NB4 (cell line): ENCODE results near the gene IFT25.

Experiments used
- DNase-seq: peaks from one replicate; pipeline ENCODE4 v3.0.0; 2010; ENCODE audit warnings: low read depth
- H3K4me3 ChIP-seq: one replicate; pipeline ENCODE4 v1.5.1; 2011; ENCODE audit warnings: mild to moderate bottlenecking, low read depth, low read length, moderate library complexity
- CTCF ChIP-seq: IDR thresholded peaks from one replicate; pipeline ENCODE4 v1.5.1; 2012; ENCODE audit warnings: low read depth, low read length
- MAX ChIP-seq: IDR thresholded peaks from 2 replicates; pipeline ENCODE4 v1.6.1; 2011; ENCODE audit warnings: low read depth, low read length
- MYC ChIP-seq: IDR thresholded peaks from 2 replicates; pipeline ENCODE4 v1.6.1; 2011; ENCODE audit warnings: low read depth, low read length
- POLR2A ChIP-seq: IDR thresholded peaks from 2 replicates; pipeline ENCODE4 v1.6.1; 2011; ENCODE audit warnings: mild to moderate bottlenecking; ENCODE audit not compliant: insufficient read length; ENCODE audit errors: extremely low read depth

The IFT25 gene

GRCh38 chr1:53919675-53920066, 25.8 kb downstream of the IFT25 start:
- DNase-seq: peak; percentile 45
- no peak for TF ChIP-seq MYC
- no peak for TF ChIP-seq CTCF
- no peak for TF ChIP-seq MAX
- no peak for TF ChIP-seq POLR2A
- H3K4me3 ChIP-seq: no peak overlapping the region

GRCh38 chr1:53918343-53918742, 27.2 kb downstream of the IFT25 start:
- no peak for DNase-seq
- no peak overlapping the region for H3K4me3 ChIP-seq
- no peak for TF ChIP-seq MAX
- TF ChIP-seq POLR2A: no peak
- TF ChIP-seq CTCF: no peak
- no peak for TF ChIP-seq MYC

GRCh38 chr1:53913352-53914033, 32.0 kb downstream of the IFT25 start:
- no peak overlapping the region for H3K4me3 ChIP-seq
- TF ChIP-seq MAX (no peak), MYC (no peak), CTCF (no peak), POLR2A (no peak)
- DNase-seq: no peak

GRCh38 chr1:53911442-53911841, 34.1 kb downstream of the IFT25 start:
- no peak overlapping the region for H3K4me3 ChIP-seq
- TF ChIP-seq MYC (no peak), POLR2A (no peak)
- DNase-seq: no peak

- DNase-seq: no peak
- TF ChIP-seq MAX: no peak
- no peak for TF ChIP-seq MYC
- no peak for TF ChIP-seq POLR2A
- TF ChIP-seq CTCF: no peak
- no peak overlapping the region for H3K4me3 ChIP-seq
Observed at GRCh38 chr1:53909946-53910345, 35.6 kb downstream of the IFT25 start.

- H3K4me3 ChIP-seq: no peak overlapping the region
- no peak for DNase-seq
- no peak for TF ChIP-seq MYC
- TF ChIP-seq MAX: no peak
- no peak for TF ChIP-seq POLR2A
- TF ChIP-seq CTCF: no peak
Observed at GRCh38 chr1:53906121-53906520, 39.4 kb downstream of the IFT25 start.
